Neural cell (in vitro differentiated cells): ENCODE results near the gene SLC27A1. TPM values are rescaled to one million over a fixed set of nuclear protein-coding genes. Genes with fewer than 3 reads are reported as not detected.

ENCODE experiments used
- H2AFZ ChIP-seq: fragments of 200-600, 300-800 bp; sonication (generic), shearing (Covaris generic); 2 replicates; pipeline ENCODE4 v1.6.0; 2014; ENCODE audit warnings: low read depth, mild to moderate bottlenecking, antibody characterized with exemption, low read length, moderate library complexity
- H3F3A ChIP-seq: fragments of 200-600 bp; shearing (Covaris generic); 2 replicates; pipeline ENCODE4 v1.6.1; 2016; ENCODE audit warnings: mild to moderate bottlenecking, moderate library complexity, mixed read lengths, antibody characterized with exemption, low read length; ENCODE audit not compliant: insufficient read depth, poor library complexity, severe bottlenecking
- H3K27ac ChIP-seq: fragments of 200-600, 300-800 bp; sonication (generic), shearing (Covaris generic); 2 replicates; pipeline ENCODE4 v1.5.1; 2014; ENCODE audit warnings: mild to moderate bottlenecking, low read length, moderate library complexity
- H3K27me3 ChIP-seq: fragments of 300-800, 200-600 bp; sonication (generic), shearing (Covaris generic); 2 replicates; pipeline ENCODE4 v1.6.0; 2014; ENCODE audit warnings: mild to moderate bottlenecking, low read depth, low read length, moderate library complexity; ENCODE audit not compliant: insufficient read depth
- H3K36me3 ChIP-seq: fragments of 300-800, 200-600 bp; sonication (generic), shearing (Covaris generic); 2 replicates; pipeline ENCODE4 v1.5.1; 2014; ENCODE audit warnings: mild to moderate bottlenecking, antibody characterized with exemption, low read length, moderate library complexity; ENCODE audit not compliant: insufficient read depth
- H3K4me2 ChIP-seq: fragments of 300-800, 200-600 bp; sonication (generic), shearing (Covaris generic); 2 replicates; pipeline ENCODE4 v1.6.0; 2014; ENCODE audit warnings: mild to moderate bottlenecking, low read length
- H3K4me3 ChIP-seq: fragments of 300-800, 200-600 bp; sonication (generic), shearing (Covaris generic); 2 replicates; pipeline ENCODE4 v1.5.1; 2014; ENCODE audit warnings: mild to moderate bottlenecking, low read length, moderate library complexity
- H3K79me2 ChIP-seq: fragments of 200-600 bp; shearing (Covaris generic); replicated peaks from 2 replicates; pipeline ENCODE4 v1.6.0; 2014; ENCODE audit warnings: mild to moderate bottlenecking, low read length, moderate library complexity; ENCODE audit not compliant: insufficient read depth
- H3K9ac ChIP-seq: fragments of 300-800, 200-600 bp; sonication (generic), shearing (Covaris generic); 2 replicates; pipeline ENCODE4 v1.6.1; 2016; ENCODE audit warnings: mild to moderate bottlenecking, low read length, mixed read lengths
- H3K9me2 ChIP-seq: fragments of 200-600 bp; shearing (Covaris generic); 2 replicates; pipeline ENCODE4 v1.6.1; 2016; ENCODE audit warnings: mild to moderate bottlenecking, low read length, mixed read lengths; ENCODE audit not compliant: insufficient read depth
- H3K9me3 ChIP-seq: fragments of 200-600, 300-800 bp; sonication (generic), shearing (Covaris generic); 2 replicates; pipeline ENCODE4 v1.6.1; 2016; ENCODE audit warnings: mild to moderate bottlenecking, mixed run types, low read length, moderate library complexity, mixed read lengths
- H4K20me1 ChIP-seq: fragments of 200-600 bp; shearing (Covaris generic); 2 replicates; pipeline ENCODE4 v1.6.1; 2016; ENCODE audit warnings: mild to moderate bottlenecking, mixed run types; ENCODE audit not compliant: insufficient read depth
- EP300 ChIP-seq: fragments of 450-650 bp; conservative IDR thresholded peaks from 2 replicates; pipeline ENCODE4 v1.6.1; 2014; ENCODE audit warnings: antibody characterized with exemption, mild to moderate bottlenecking, moderate library complexity; ENCODE audit not compliant: poor library complexity, severe bottlenecking
- EZH2 ChIP-seq: fragments of 200-600, 300-800 bp; shearing (Covaris generic), sonication (generic); IDR thresholded peaks from 2 replicates; pipeline ENCODE4 v1.6.1; 2014; ENCODE audit warnings: antibody characterized with exemption, low read length, borderline replicate concordance, mild to moderate bottlenecking; ENCODE audit not compliant: insufficient read depth, poor library complexity, severe bottlenecking
- MXI1 ChIP-seq: fragments of 450-650 bp; conservative IDR thresholded peaks from 2 replicates; pipeline ENCODE4 v1.6.1; 2014; ENCODE audit warnings: antibody characterized with exemption, mild to moderate bottlenecking; ENCODE audit not compliant: poor library complexity, severe bottlenecking
- POLR2AphosphoS5 ChIP-seq: IDR thresholded peaks from 2 replicates; pipeline ENCODE4 v1.6.1; 2012
- RAD21 ChIP-seq: fragments of 450-650 bp; conservative IDR thresholded peaks from 2 replicates; pipeline ENCODE4 v1.6.1; 2014; ENCODE audit warnings: antibody characterized with exemption, mild to moderate bottlenecking, moderate library complexity
- SMC3 ChIP-seq: fragments of 450-650 bp; conservative IDR thresholded peaks from 2 replicates; pipeline ENCODE4 v1.6.1; 2014; ENCODE audit warnings: antibody characterized with exemption, mild to moderate bottlenecking, moderate library complexity; ENCODE audit not compliant: poor library complexity
- TAF1 ChIP-seq: IDR thresholded peaks from 2 replicates; pipeline ENCODE4 v1.6.1; 2012; ENCODE audit warnings: low read depth
- polyA plus RNA-seq: library from polyadenylated mRNA; depleted of rRNA; stranded (reverse); fragments of >200 nt; gene quantifications from 2 replicates; pipeline ENCODE4 v1.2.3, GENCODE V29; 2014
- TF ChIP-seq, protein P1 (sequence below): IDR thresholded peaks from 2 replicates; pipeline ENCODE4 v1.6.1; 2012; ENCODE audit warnings: borderline replicate concordance
- TF ChIP-seq, protein P2 (sequence below): fragments of 450-650 bp; IDR thresholded peaks from 2 replicates; pipeline ENCODE4 v1.5.1; 2014; ENCODE audit warnings: antibody characterized with exemption, mild to moderate bottlenecking, moderate library complexity; ENCODE audit not compliant: poor library complexity, severe bottlenecking

SLC27A1 gene
- polyA plus RNA-seq, 1 donor from 2014 or later: 22.0 TPM

- Histone ChIP-seq H3K27ac (no peak overlapping the region), H3K4me3 (no peak overlapping the region), H3F3A (no peaks in the 10 kb centered on the region), H2AFZ (no peak overlapping the region), H3K9me3 (no peaks in the 10 kb centered on the region), H3K4me2 (no peak overlapping the region), H4K20me1 (no peaks in the 10 kb centered on the region), H3K36me3 (no peaks in the 10 kb centered on the region), H3K9me2 (no peaks in the 10 kb centered on the region), H3K9ac (no peak overlapping the region), H3K79me2 (peaks cover 5% of the 10 kb centered on the region), H3K27me3 (no peaks in the 10 kb centered on the region)
- no peak for TF ChIP-seq SMC3
- TF ChIP-seq POLR2AphosphoS5: no peak
- TF ChIP-seq, protein P1, sequence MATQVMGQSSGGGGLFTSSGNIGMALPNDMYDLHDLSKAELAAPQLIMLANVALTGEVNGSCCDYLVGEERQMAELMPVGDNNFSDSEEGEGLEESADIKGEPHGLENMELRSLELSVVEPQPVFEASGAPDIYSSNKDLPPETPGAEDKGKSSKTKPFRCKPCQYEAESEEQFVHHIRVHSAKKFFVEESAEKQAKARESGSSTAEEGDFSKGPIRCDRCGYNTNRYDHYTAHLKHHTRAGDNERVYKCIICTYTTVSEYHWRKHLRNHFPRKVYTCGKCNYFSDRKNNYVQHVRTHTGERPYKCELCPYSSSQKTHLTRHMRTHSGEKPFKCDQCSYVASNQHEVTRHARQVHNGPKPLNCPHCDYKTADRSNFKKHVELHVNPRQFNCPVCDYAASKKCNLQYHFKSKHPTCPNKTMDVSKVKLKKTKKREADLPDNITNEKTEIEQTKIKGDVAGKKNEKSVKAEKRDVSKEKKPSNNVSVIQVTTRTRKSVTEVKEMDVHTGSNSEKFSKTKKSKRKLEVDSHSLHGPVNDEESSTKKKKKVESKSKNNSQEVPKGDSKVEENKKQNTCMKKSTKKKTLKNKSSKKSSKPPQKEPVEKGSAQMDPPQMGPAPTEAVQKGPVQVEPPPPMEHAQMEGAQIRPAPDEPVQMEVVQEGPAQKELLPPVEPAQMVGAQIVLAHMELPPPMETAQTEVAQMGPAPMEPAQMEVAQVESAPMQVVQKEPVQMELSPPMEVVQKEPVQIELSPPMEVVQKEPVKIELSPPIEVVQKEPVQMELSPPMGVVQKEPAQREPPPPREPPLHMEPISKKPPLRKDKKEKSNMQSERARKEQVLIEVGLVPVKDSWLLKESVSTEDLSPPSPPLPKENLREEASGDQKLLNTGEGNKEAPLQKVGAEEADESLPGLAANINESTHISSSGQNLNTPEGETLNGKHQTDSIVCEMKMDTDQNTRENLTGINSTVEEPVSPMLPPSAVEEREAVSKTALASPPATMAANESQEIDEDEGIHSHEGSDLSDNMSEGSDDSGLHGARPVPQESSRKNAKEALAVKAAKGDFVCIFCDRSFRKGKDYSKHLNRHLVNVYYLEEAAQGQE: no peak
- TF ChIP-seq EP300: no peak
- no peak for TF ChIP-seq TAF1
- TF ChIP-seq, protein P2, sequence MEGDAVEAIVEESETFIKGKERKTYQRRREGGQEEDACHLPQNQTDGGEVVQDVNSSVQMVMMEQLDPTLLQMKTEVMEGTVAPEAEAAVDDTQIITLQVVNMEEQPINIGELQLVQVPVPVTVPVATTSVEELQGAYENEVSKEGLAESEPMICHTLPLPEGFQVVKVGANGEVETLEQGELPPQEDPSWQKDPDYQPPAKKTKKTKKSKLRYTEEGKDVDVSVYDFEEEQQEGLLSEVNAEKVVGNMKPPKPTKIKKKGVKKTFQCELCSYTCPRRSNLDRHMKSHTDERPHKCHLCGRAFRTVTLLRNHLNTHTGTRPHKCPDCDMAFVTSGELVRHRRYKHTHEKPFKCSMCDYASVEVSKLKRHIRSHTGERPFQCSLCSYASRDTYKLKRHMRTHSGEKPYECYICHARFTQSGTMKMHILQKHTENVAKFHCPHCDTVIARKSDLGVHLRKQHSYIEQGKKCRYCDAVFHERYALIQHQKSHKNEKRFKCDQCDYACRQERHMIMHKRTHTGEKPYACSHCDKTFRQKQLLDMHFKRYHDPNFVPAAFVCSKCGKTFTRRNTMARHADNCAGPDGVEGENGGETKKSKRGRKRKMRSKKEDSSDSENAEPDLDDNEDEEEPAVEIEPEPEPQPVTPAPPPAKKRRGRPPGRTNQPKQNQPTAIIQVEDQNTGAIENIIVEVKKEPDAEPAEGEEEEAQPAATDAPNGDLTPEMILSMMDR: no peak
- TF ChIP-seq MXI1: no peak
These were observed 2.6 kb upstream of the SLC27A1 start for GRCh38 chr19:17467471-17468301.

DNA sequence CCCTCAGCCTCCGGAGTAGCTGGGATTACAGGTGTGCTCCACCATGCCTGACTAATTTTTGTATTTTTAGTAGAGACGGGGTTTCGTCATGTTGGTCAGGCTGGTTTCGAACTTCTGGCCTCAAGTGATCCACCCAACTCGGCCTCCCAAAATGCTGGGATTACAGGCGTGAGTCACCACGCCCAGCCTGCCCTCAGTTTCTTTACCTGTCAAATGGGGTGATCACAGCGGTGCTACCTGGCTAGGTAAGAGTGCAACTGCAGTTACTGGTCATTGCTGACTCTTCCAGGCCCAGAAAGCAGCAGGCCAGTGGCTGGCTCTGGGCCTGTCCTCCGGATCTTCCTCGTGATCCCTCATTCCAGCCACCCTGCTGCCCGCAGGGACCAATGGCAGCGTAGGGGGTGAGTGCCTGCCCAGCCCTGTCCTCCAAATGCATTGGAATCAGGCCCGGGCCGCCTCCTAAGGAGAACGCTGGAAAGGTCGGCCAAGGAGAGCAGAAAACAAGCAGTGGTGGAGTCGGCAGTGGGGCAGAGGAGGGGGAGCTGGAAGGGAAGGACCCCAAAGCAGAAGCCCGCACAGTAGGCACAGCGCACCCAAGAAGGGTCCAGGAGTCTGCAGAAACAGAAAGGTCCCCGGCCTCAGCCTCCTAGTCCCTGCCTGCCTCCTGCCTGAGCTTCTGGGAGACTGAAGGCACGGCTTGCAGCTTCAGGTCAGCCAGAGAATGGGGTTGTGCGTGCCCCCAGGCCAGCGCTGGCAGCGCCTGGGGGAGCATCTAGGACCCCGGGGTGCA lies 1.8 kb upstream of the SLC27A1 start:
- Histone ChIP-seq H2AFZ (no peak overlapping the region), H3K9ac (no peak overlapping the region), H3K36me3 (no peaks in the 10 kb centered on the region), H3K27ac (no peak overlapping the region), H3K79me2 (peaks cover 5% of the 10 kb centered on the region), H3K9me3 (no peaks in the 10 kb centered on the region), H3K4me2 (no peak overlapping the region), H3K27me3 (no peaks in the 10 kb centered on the region), H3F3A (no peaks in the 10 kb centered on the region), H3K4me3 (no peak overlapping the region), H4K20me1 (no peaks in the 10 kb centered on the region), H3K9me2 (no peaks in the 10 kb centered on the region)
- TF ChIP-seq POLR2AphosphoS5 (no peak), EZH2 (no peak), RAD21 (no peak), SMC3 (no peak), MXI1 (no peak), EP300 (no peak), TAF1 (no peak)
- TF ChIP-seq, protein P2: no peak
- TF ChIP-seq, protein P1: no peak
